ENCODE measurements around the gene COA3.

- TF ChIP-seq JUND (IDR thresholded peaks at IDR 0.05) (no peak), MAX (IDR thresholded peaks at IDR 0.05) (no peak), NR2F2 (IDR thresholded peaks at IDR 0.05) (no peak), TAF1 (conservative IDR thresholded peaks at IDR 0.05) (no peak), SP1 (IDR thresholded peaks at IDR 0.05) (no peak), EGR1 (IDR thresholded peaks at IDR 0.05; ENCODE audit: low read depth in 2 of 2) (no peak)
- TF ChIP-seq, protein P1, sequence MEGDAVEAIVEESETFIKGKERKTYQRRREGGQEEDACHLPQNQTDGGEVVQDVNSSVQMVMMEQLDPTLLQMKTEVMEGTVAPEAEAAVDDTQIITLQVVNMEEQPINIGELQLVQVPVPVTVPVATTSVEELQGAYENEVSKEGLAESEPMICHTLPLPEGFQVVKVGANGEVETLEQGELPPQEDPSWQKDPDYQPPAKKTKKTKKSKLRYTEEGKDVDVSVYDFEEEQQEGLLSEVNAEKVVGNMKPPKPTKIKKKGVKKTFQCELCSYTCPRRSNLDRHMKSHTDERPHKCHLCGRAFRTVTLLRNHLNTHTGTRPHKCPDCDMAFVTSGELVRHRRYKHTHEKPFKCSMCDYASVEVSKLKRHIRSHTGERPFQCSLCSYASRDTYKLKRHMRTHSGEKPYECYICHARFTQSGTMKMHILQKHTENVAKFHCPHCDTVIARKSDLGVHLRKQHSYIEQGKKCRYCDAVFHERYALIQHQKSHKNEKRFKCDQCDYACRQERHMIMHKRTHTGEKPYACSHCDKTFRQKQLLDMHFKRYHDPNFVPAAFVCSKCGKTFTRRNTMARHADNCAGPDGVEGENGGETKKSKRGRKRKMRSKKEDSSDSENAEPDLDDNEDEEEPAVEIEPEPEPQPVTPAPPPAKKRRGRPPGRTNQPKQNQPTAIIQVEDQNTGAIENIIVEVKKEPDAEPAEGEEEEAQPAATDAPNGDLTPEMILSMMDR (IDR thresholded peaks at IDR 0.05; ENCODE audit: low read depth, low read length, missing input control) = no peak
- TF ChIP-seq, protein P2, sequence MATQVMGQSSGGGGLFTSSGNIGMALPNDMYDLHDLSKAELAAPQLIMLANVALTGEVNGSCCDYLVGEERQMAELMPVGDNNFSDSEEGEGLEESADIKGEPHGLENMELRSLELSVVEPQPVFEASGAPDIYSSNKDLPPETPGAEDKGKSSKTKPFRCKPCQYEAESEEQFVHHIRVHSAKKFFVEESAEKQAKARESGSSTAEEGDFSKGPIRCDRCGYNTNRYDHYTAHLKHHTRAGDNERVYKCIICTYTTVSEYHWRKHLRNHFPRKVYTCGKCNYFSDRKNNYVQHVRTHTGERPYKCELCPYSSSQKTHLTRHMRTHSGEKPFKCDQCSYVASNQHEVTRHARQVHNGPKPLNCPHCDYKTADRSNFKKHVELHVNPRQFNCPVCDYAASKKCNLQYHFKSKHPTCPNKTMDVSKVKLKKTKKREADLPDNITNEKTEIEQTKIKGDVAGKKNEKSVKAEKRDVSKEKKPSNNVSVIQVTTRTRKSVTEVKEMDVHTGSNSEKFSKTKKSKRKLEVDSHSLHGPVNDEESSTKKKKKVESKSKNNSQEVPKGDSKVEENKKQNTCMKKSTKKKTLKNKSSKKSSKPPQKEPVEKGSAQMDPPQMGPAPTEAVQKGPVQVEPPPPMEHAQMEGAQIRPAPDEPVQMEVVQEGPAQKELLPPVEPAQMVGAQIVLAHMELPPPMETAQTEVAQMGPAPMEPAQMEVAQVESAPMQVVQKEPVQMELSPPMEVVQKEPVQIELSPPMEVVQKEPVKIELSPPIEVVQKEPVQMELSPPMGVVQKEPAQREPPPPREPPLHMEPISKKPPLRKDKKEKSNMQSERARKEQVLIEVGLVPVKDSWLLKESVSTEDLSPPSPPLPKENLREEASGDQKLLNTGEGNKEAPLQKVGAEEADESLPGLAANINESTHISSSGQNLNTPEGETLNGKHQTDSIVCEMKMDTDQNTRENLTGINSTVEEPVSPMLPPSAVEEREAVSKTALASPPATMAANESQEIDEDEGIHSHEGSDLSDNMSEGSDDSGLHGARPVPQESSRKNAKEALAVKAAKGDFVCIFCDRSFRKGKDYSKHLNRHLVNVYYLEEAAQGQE (IDR thresholded peaks at IDR 0.05) = no peak
- TF ChIP-seq, protein P3, sequence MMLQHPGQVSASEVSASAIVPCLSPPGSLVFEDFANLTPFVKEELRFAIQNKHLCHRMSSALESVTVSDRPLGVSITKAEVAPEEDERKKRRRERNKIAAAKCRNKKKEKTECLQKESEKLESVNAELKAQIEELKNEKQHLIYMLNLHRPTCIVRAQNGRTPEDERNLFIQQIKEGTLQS (IDR thresholded peaks at IDR 0.05) = no peak
Observed at GRCh38 chr17:42848093-42848492, 49.6 kb upstream of the COA3 start.
